ENCODE measurements around the gene PSRC1.

DNA sequence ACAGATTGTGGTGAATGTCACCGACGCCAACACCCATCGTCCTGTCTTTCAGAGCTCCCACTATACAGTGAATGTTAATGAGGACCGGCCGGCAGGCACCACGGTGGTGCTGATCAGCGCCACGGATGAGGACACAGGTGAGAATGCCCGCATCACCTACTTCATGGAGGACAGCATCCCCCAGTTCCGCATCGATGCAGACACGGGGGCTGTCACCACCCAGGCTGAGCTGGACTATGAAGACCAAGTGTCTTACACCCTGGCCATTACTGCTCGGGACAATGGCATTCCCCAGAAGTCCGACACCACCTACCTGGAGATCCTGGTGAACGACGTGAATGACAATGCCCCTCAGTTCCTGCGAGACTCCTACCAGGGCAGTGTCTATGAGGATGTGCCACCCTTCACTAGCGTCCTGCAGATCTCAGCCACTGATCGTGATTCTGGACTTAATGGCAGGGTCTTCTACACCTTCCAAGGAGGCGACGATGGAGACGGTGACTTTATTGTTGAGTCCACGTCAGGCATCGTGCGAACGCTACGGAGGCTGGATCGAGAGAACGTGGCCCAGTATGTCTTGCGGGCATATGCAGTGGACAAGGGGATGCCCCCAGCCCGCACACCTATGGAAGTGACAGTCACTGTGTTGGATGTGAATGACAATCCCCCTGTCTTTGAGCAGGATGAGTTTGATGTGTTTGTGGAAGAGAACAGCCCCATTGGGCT lies 30.6 kb downstream of the PSRC1 start:
- TF ChIP-seq, protein P1, sequence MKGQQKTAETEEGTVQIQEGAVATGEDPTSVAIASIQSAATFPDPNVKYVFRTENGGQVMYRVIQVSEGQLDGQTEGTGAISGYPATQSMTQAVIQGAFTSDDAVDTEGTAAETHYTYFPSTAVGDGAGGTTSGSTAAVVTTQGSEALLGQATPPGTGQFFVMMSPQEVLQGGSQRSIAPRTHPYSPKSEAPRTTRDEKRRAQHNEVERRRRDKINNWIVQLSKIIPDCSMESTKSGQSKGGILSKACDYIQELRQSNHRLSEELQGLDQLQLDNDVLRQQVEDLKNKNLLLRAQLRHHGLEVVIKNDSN (CRISPR knock-in tag; IDR thresholded peaks at IDR 0.05): no peak
- TF ChIP-seq, protein P2, sequence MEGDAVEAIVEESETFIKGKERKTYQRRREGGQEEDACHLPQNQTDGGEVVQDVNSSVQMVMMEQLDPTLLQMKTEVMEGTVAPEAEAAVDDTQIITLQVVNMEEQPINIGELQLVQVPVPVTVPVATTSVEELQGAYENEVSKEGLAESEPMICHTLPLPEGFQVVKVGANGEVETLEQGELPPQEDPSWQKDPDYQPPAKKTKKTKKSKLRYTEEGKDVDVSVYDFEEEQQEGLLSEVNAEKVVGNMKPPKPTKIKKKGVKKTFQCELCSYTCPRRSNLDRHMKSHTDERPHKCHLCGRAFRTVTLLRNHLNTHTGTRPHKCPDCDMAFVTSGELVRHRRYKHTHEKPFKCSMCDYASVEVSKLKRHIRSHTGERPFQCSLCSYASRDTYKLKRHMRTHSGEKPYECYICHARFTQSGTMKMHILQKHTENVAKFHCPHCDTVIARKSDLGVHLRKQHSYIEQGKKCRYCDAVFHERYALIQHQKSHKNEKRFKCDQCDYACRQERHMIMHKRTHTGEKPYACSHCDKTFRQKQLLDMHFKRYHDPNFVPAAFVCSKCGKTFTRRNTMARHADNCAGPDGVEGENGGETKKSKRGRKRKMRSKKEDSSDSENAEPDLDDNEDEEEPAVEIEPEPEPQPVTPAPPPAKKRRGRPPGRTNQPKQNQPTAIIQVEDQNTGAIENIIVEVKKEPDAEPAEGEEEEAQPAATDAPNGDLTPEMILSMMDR (IDR thresholded peaks at IDR 0.05): no peak
- TF ChIP-seq JUN (CRISPR knock-in tag; IDR thresholded peaks at IDR 0.05): no peak
- no peak for TF ChIP-seq TP53 (CRISPR knock-in tag; IDR thresholded peaks at IDR 0.05)
